ENCODE data around the gene FGF21.

Gene FGF21

GRCh38 chr19:48728911-48729664 is 26.2 kb upstream of the FGF21 start:
- no peak for DNase-seq

DNA sequence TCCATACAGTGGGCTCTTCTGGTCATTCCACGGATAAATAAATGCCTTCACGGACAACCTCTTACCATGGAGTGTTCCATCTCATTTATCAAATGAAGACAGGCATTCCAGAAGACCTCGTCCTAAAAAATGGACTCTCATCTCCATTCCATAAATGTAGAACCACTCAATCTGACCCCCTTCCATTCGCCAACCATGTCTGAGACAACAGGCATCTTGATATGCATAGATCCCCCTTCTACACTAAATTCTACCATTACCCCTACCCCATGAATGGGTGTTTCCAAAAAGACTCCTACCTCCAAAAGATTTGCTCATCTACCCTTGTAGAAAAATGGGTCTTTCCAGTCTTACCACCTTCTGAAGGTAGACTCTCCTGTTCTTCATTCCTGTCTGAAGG is 23.9 kb upstream of the FGF21 start:
- DNase-seq = no peak

DNA sequence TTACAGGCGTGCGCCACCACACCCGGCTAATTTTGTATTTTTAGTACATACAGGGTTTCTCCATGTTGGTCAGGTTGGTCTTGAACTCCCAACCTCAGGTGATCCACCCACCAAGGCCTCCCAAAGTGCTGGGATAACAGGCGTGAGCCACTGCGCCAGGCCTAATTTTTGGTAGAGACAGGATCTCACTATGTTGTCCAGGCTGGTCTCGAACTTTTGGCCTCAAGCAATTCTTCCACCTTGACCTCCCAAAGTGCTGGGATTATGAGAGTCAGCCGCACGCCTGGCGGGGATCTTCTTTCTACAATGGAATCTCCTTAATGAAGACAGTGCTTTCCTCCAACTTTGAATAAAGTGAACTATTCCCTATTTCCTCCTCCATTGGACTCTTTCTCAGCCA is 20.7 kb upstream of the FGF21 start:
- no peak for DNase-seq

DNA sequence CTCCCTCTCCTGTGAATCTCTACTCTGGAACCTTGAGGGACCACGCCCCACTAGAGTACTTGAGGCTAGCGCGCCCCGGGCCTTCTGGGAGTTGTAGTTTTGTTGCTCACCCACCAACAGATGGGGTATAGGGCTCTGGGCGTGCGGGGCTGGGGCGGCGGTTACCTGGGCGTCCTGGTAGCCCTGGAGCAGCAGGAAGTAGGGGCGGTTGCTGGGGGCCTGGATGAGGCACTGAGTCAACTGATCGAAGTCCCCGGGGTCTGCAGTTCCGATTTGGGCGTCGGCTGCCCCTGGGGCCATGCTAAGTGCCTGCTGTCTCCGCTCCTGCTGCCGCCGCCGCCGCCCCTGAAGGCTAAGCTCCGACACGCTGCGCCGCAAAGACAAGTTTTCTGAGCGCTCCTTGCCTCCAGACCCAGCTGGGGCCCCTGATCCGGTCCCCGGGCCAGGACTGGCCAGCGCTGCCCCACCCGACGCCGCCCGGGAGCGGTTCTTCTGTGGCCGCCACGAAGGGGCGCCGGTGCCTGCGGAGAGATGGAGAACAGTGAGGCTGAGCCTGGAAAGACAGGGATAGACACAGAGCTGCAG is 20.2 kb upstream of the FGF21 start:
- DNase-seq = peak; percentile 53

DNA sequence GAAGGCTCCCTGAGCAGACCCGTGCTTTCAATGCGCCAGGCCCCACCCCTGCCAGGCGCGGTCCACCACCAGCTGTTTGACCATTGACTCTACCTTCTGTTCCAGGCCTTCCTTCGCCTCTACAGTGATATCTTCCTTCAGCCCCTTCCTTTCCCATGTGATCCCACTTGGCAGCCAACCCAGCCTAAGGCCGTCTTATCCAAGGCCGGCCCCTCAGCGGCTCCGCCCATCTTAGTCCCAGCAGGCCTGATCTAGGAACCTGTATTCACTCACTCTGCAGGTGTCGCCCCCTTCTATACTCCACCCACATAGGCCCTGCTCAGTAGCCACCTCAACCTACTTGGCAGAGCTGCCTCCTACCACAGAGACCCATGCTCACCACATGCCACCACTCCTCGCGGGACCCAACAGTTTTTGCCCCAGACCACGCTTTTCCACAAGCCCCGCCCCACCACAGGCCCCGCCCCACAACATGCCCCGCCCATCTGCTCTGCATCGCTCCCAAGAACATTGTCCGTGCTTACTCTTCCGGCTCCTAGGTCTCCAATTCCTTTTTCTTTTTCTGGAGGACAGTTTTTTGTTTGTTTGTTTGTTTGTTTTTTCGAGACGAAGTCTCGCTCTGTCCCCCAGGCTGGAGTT is 17.8 kb upstream of the FGF21 start:
- DNase-seq = no peak

GRCh38 chr19:48738557-48739403 is 16.5 kb upstream of the FGF21 start:
- DNase-seq = peak; percentile 76

DNA sequence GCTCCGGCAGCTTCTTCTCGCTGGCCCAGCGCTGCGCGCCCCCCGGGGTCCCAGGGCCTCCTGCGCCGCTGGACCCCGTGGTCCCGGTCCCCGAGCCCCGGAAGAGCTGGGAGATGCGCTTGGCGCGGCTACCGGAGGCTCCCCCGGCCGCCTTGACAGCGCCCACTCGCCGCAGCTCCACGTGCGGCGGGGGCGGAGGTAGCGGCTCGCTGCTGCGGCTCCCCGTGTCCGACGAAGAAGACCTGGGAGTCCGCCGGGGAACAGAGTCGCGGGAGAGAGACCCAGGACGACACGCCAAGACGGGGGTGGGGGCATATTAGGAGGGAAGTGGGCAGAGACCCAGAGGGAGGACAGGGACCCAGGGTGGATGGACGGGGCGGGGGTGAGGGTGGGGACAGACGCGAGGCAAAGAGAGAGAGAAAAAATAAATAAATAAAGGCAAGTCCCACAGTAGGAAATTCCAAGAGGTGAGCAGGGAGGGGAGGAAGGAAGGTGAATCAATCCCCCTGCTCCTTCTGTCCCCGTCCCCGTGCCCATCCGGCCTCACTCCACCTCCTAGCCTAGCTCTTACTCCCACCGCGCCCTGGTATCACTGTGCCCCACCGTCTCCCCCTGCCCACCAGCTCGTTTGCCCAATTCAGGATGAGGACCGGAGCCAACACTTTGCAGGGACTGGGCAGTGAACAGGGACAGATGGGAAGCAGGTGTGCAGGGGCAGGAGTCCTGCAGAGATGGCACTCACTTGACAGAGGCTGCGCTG is 15.7 kb upstream of the FGF21 start:
- DNase-seq = no peak

GRCh38 chr19:48740164-48740972 is 15.0 kb upstream of the FGF21 start, which contains the start of gene RASIP1:
Gene RASIP1, minus strand, starts transcription at chr19:48740610. Its CDS starts 328 bp downstream, at chr19:48740282.
- DNase-seq = no peak

GRCh38 chr19:48741129-48741999 is 14.0 kb upstream of the FGF21 start:
- DNase-seq = no peak

GRCh38 chr19:48742096-48742495 is 13.2 kb upstream of the FGF21 start:
- DNase-seq = no peak

- DNase-seq = peak; percentile 71
These were observed 9.9 kb upstream of the FGF21 start for GRCh38 chr19:48745208-48745995.

DNA sequence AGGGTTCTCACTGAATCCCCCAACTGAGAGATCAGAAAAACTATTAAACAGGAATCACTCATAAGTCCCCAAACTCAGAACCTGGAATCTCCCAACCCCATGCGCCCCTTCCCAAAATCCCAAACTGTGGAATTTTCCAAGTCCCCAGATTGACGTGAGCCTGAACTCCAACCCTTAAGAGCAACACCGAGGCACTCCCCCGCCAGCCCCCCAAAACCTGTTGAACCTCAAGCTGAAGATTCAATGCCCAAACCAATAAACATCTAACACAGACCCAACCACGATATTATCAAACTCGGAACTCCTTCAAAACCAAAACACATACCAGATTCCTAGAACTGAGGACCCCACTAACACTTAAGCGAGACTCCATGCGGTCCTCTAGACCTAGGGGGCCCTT is 9.2 kb upstream of the FGF21 start:
- no peak for DNase-seq

DNA sequence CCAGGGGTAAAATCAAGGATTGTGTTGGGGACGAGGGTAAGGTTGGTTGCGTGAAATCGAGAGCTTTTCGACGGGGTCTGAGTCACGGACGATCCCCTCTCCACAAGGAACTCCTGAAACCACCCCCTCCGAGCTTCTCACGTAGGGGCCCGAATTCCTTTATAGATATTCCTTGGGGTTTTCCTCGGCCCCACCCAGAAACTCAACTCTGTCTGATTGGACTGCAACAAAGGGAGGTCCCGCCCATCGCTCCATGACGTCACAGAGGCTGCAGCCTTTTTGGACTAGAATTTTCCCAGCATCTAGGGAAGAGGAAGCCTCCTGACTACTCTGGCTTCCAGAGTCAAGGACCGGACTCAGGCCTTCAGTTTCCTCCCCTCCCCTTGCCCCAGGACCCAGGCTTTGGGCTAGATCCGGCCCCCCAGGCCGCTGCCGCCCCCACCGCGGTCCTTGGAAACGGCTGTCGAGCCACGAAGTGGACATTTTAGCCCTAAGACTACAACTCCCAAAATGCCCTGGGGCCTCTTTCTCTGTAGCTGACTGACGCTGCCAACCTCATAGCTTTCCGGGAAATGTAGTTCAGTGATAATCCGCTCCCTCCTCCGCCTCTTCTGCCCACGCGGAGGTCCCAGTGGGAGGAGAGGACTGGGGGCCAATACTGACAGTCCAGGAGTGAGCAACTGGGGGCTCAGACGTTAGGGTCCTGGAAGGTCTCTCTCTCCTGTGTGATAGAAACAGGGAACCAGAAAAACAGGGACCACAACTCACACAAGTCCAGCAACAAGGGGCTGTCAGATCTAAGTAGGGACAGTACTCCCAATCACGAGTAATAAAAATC is 8.4 kb upstream of the FGF21 start, which contains the start of gene IZUMO1:
IZUMO1 (minus strand) TSS at position 172 of the 838 bp plus-strand sequence. CDS start 1,050 bp downstream, outside the sequence.
- peak; percentile 91 for DNase-seq

GRCh38 chr19:48749571-48750198 is 5.6 kb upstream of the FGF21 start:
- DNase-seq = no peak

DNA sequence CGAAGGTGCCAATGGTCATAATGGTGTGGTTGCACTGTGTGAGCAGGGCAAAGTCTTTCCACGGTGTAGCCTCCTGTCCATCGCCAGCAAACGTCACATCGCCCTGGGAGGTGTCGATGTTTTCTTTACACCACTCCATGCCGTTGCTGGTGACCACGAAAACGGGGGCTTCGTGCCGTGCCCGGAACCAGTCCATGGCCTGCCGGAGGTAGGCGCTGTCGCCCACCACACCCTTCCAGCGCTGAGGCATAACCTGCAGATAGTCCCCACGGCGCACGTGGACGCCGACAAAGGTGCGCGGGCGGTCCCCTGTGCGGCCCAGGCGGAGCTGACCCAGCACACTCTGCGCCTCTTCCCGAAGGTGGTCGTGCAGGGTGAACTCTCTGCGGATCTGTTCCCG is 5.0 kb upstream of the FGF21 start:
- DNase-seq = no peak

GRCh38 chr19:48750771-48751504 is 4.4 kb upstream of the FGF21 start:
- no peak for DNase-seq
